ENCODE results near the gene NHS. TPM values are rescaled to one million over a fixed set of nuclear protein-coding genes. Genes with fewer than 3 reads are reported as not detected.

Gene NHS
- total RNA-seq, 1 experiment from 2014 or later: 2.2 TPM

DNA sequence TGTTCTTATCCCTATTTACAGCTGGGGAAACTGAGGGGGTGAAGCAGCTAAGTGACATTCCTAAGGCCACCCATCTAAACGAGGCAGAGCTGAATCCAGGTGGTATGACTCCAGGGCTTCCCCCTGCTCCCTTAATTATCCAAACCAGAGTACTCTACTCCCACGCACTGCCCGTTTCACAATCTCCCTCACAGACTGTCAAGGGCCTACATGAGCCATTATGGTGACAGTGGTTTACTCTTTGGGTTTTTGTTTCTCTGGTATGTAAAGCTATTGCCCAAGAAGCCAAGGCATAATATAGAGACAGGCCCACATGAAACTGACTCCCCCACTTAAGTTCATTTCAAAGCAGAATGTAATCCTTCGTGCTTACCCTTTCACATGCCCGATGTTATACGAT, 95.1 kb downstream of the NHS start:
- TF ChIP-seq, protein P1, sequence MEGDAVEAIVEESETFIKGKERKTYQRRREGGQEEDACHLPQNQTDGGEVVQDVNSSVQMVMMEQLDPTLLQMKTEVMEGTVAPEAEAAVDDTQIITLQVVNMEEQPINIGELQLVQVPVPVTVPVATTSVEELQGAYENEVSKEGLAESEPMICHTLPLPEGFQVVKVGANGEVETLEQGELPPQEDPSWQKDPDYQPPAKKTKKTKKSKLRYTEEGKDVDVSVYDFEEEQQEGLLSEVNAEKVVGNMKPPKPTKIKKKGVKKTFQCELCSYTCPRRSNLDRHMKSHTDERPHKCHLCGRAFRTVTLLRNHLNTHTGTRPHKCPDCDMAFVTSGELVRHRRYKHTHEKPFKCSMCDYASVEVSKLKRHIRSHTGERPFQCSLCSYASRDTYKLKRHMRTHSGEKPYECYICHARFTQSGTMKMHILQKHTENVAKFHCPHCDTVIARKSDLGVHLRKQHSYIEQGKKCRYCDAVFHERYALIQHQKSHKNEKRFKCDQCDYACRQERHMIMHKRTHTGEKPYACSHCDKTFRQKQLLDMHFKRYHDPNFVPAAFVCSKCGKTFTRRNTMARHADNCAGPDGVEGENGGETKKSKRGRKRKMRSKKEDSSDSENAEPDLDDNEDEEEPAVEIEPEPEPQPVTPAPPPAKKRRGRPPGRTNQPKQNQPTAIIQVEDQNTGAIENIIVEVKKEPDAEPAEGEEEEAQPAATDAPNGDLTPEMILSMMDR (IDR thresholded peaks at IDR 0.05; ENCODE audit: insufficient read depth in 1 of 2, low read depth in 1 of 2, low read length in 1 of 2, severe bottlenecking in 1 of 2, unreplicated experiment in 1 of 2): no peak
- BruUV-seq (replicated peaks): no TSS peak
- Histone ChIP-seq H3K36me3 (ENCODE audit: control insufficient read depth, insufficient read depth, low read length) (no peaks in the 10 kb centered on the region), H3K9me3 (no peaks in the 10 kb centered on the region), H3K4me3 (ENCODE audit: low read depth, low read length) (no peak overlapping the region), H3K27me3 (replicated peaks; ENCODE audit: control insufficient read depth, insufficient read depth, low read length) (no peaks in the 10 kb centered on the region), H3K4me1 (peaks cover 3% of the 10 kb centered on the region; the same call in 1 of the 2 replicates)
- POLR2A ChIA-PET: no interaction called here
- no peaks in the 10 kb centered on the region for H3K9me3 Mint-ChIP-seq (ENCODE audit: unreplicated experiment)
- CTCF ChIA-PET: no interaction called here
- no peaks in the 10 kb centered on the region for H3K36me3 Mint-ChIP-seq (ENCODE audit: insufficient read depth, unreplicated experiment)
- H3K4me1 Mint-ChIP-seq (ENCODE audit: low read depth, unreplicated experiment): no peaks in the 10 kb centered on the region
- no peak for DNase-seq
- no peak overlapping the region for H3K4me3 Mint-ChIP-seq (ENCODE audit: unreplicated experiment)
- no peak overlapping the region for H3K27ac Mint-ChIP-seq (ENCODE audit: unreplicated experiment)
- intact Hi-C loops (cut with micrococcal nuclease; ENCODE audit: unreplicated experiment): no loop called here
- no peaks in the 10 kb centered on the region for H3K27me3 Mint-ChIP-seq (ENCODE audit: insufficient read depth, unreplicated experiment)

DNA sequence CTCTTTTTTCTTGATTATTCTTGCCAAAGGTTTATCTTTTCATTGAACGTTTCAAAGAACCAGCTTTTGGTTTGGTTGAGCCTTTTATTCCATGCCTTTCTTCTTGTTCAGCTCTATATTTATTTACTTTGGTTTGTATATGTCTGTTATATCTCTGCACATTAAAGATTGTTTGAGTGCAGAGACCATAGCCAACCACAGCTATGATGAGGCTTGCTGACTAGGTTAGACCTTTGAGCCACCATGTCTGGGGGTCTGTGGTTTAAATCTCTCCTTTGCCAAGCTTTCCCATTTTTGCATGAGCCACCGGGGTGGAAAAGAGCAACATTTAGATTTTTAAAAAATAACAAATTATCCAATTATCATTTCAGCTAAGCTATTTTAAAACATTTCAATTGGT, 96.1 kb downstream of the NHS start:
- Mint-ChIP-seq H3K4me1 (ENCODE audit: low read depth, unreplicated experiment) (no peaks in the 10 kb centered on the region), H3K9me3 (ENCODE audit: unreplicated experiment) (no peaks in the 10 kb centered on the region), H3K4me3 (ENCODE audit: unreplicated experiment) (no peak overlapping the region), H3K36me3 (ENCODE audit: insufficient read depth, unreplicated experiment) (no peaks in the 10 kb centered on the region), H3K27me3 (ENCODE audit: insufficient read depth, unreplicated experiment) (no peaks in the 10 kb centered on the region), H3K27ac (ENCODE audit: unreplicated experiment) (no peak overlapping the region)
- Histone ChIP-seq H3K36me3 (ENCODE audit: control insufficient read depth, insufficient read depth, low read length) (no peaks in the 10 kb centered on the region), H3K27me3 (replicated peaks; ENCODE audit: control insufficient read depth, insufficient read depth, low read length) (no peaks in the 10 kb centered on the region), H3K4me1 (peaks cover 3% of the 10 kb centered on the region; the same call in 1 of the 2 replicates), H3K4me3 (ENCODE audit: low read depth, low read length) (no peak overlapping the region), H3K9me3 (no peaks in the 10 kb centered on the region)
- ChIA-PET POLR2A (no interaction called here), CTCF (no interaction called here)
- intact Hi-C loops (cut with micrococcal nuclease; ENCODE audit: unreplicated experiment): no loop called here
- DNase-seq: no peak
- BruUV-seq (replicated peaks): no TSS peak
- TF ChIP-seq, protein P1 (IDR thresholded peaks at IDR 0.05; ENCODE audit: insufficient read depth in 1 of 2, low read depth in 1 of 2, low read length in 1 of 2, severe bottlenecking in 1 of 2, unreplicated experiment in 1 of 2): no peak

DNA sequence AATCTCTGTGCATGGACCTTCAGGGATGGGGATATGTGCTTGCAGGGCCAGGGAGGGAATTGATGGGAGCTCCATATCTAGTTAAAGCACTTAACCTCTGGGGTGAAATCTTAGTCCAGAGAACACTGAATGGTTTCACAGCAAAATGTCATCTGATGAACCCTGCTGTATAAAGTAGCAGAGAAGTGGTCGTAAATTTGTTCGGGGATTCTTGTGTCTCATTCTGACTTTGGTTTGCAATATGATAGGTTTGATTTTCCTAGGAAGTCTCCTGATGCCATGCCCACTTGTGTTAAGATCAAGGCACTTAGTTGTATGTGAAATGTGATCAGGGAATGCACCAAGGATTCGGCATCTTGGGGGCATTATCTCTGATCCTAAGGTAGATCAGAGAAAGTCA, 96.9 kb downstream of the NHS start:
- POLR2A ChIA-PET: no interaction called here
- TF ChIP-seq, protein P1 (IDR thresholded peaks at IDR 0.05; ENCODE audit: insufficient read depth in 1 of 2, low read depth in 1 of 2, low read length in 1 of 2, severe bottlenecking in 1 of 2, unreplicated experiment in 1 of 2): no peak
- H3K27me3 ChIP-seq (replicated peaks; ENCODE audit: control insufficient read depth, insufficient read depth, low read length): no peaks in the 10 kb centered on the region
- Mint-ChIP-seq H3K27me3 (ENCODE audit: insufficient read depth, unreplicated experiment) (no peaks in the 10 kb centered on the region), H3K36me3 (ENCODE audit: insufficient read depth, unreplicated experiment) (no peaks in the 10 kb centered on the region), H3K27ac (ENCODE audit: unreplicated experiment) (no peak overlapping the region), H3K4me3 (ENCODE audit: unreplicated experiment) (no peak overlapping the region), H3K4me1 (ENCODE audit: low read depth, unreplicated experiment) (no peaks in the 10 kb centered on the region), H3K9me3 (ENCODE audit: unreplicated experiment) (no peaks in the 10 kb centered on the region)
- H3K4me1 ChIP-seq: peaks cover 3% of the 10 kb centered on the region; the same call in 1 of the 2 replicates
- intact Hi-C loops (cut with micrococcal nuclease; ENCODE audit: unreplicated experiment): no loop called here
- BruUV-seq (replicated peaks): no TSS peak
- H3K36me3 ChIP-seq (ENCODE audit: control insufficient read depth, insufficient read depth, low read length): no peaks in the 10 kb centered on the region
- CTCF ChIA-PET: no interaction called here
- no peak for DNase-seq
- no peaks in the 10 kb centered on the region for H3K9me3 ChIP-seq
- no peak overlapping the region for H3K4me3 ChIP-seq (ENCODE audit: low read depth, low read length)

All from Caco-2 (cell line).